ENCODE data around the gene PCDHGA12.

The PCDHGA12 gene

GRCh38 chr5:141475625-141476131 lies 45.4 kb downstream of the PCDHGA12 start, which contains the start of gene PCDHGC3:
TSS of gene PCDHGC3 (plus strand) at chr5:141475966. CDS start at chr5:141476117, 151 bp downstream.
- Histone ChIP-seq H3K4me2 (ENCODE audit: low read depth, low read length) (peak within 1 kb of the TSS; percentile 97), H4K20me1 (ENCODE audit: insufficient read depth, low read length) (no peaks in the 10 kb centered on the region), H3K79me2 (ENCODE audit: low read length) (no peaks in the 10 kb centered on the region), H3F3A (ENCODE audit: insufficient read depth, low read length) (no peaks in the 10 kb centered on the region), H3K9me2 (replicated peaks; ENCODE audit: insufficient read depth, low read length) (no peaks in the 10 kb centered on the region), H3K27ac (ENCODE audit: low read length) (no peak within 1 kb of the TSS), H3K4me3 (ENCODE audit: low read length) (peak within 1 kb of the TSS; percentile 62), H3K27me3 (replicated peaks; ENCODE audit: insufficient read depth, low read length) (no peaks in the 10 kb centered on the region), H3K9ac (ENCODE audit: low read length) (peak within 1 kb of the TSS; percentile 22; the same call in 1 of the 2 replicates), H3K4me1 (ENCODE audit: low read length) (peaks cover 5% of the 10 kb centered on the region), H3K36me3 (replicated peaks; ENCODE audit: insufficient read depth, low read length) (no peaks in the 10 kb centered on the region), H2AFZ (ENCODE audit: low read length) (peak within 1 kb of the TSS; percentile 75), H3K9me3 (replicated peaks; ENCODE audit: insufficient read depth, low read length) (no peaks in the 10 kb centered on the region)
- peak; percentile 86 for DNase-seq
- TF ChIP-seq EZH2phosphoT487 (IDR thresholded peaks at IDR 0.05; ENCODE audit: low read length) (no peak), CTCF (IDR thresholded peaks at IDR 0.05; ENCODE audit: low read length) (peak; percentile 52)

GRCh38 chr5:141476132-141476911 lies 46.0 kb downstream of the PCDHGA12 start:
- H3K9ac ChIP-seq (ENCODE audit: low read length) = peak overlapping the region; percentile 2; the same call in 1 of the 2 replicates
- H3F3A ChIP-seq (ENCODE audit: insufficient read depth, low read length) = no peaks in the 10 kb centered on the region
- no peaks in the 10 kb centered on the region for H4K20me1 ChIP-seq (ENCODE audit: insufficient read depth, low read length)
- peak overlapping the region; percentile 75 for H2AFZ ChIP-seq (ENCODE audit: low read length)
- peak; percentile 16 for DNase-seq
- H3K4me2 ChIP-seq (ENCODE audit: low read depth, low read length) = peak overlapping the region; percentile 97
- no peaks in the 10 kb centered on the region for H3K27me3 ChIP-seq (replicated peaks; ENCODE audit: insufficient read depth, low read length)
- H3K79me2 ChIP-seq (ENCODE audit: low read length) = no peaks in the 10 kb centered on the region
- H3K4me1 ChIP-seq (ENCODE audit: low read length) = peaks cover 5% of the 10 kb centered on the region
- TF ChIP-seq EZH2phosphoT487 (IDR thresholded peaks at IDR 0.05; ENCODE audit: low read length) (no peak), EZH2 (optimal IDR thresholded peaks at IDR 0.05; ENCODE audit: low read depth, low read length) (no peak), CTCF (IDR thresholded peaks at IDR 0.05; ENCODE audit: low read length) (no peak)
- no peak overlapping the region for H3K27ac ChIP-seq (ENCODE audit: low read length)
- no peaks in the 10 kb centered on the region for H3K9me3 ChIP-seq (replicated peaks; ENCODE audit: insufficient read depth, low read length)
- no peaks in the 10 kb centered on the region for H3K36me3 ChIP-seq (replicated peaks; ENCODE audit: insufficient read depth, low read length)
- peak overlapping the region; percentile 62 for H3K4me3 ChIP-seq (ENCODE audit: low read length)
- H3K9me2 ChIP-seq (replicated peaks; ENCODE audit: insufficient read depth, low read length) = no peaks in the 10 kb centered on the region

- Histone ChIP-seq H3K9me3 (replicated peaks; ENCODE audit: insufficient read depth, low read length) (no peaks in the 10 kb centered on the region), H3K36me3 (replicated peaks; ENCODE audit: insufficient read depth, low read length) (no peaks in the 10 kb centered on the region), H3F3A (ENCODE audit: insufficient read depth, low read length) (no peaks in the 10 kb centered on the region), H3K4me1 (ENCODE audit: low read length) (peaks cover 5% of the 10 kb centered on the region), H3K4me2 (ENCODE audit: low read depth, low read length) (peak overlapping the region; percentile 97), H2AFZ (ENCODE audit: low read length) (no peak overlapping the region), H4K20me1 (ENCODE audit: insufficient read depth, low read length) (no peaks in the 10 kb centered on the region), H3K9ac (ENCODE audit: low read length) (no peak overlapping the region; the same call in 1 of the 2 replicates), H3K79me2 (ENCODE audit: low read length) (no peaks in the 10 kb centered on the region), H3K27me3 (replicated peaks; ENCODE audit: insufficient read depth, low read length) (no peaks in the 10 kb centered on the region), H3K4me3 (ENCODE audit: low read length) (peak overlapping the region; percentile 62), H3K9me2 (replicated peaks; ENCODE audit: insufficient read depth, low read length) (no peaks in the 10 kb centered on the region), H3K27ac (ENCODE audit: low read length) (no peak overlapping the region)
- TF ChIP-seq CTCF (IDR thresholded peaks at IDR 0.05; ENCODE audit: low read length) = no peak
- no peak for TF ChIP-seq EZH2phosphoT487 (IDR thresholded peaks at IDR 0.05; ENCODE audit: low read length)
- TF ChIP-seq EZH2 (optimal IDR thresholded peaks at IDR 0.05; ENCODE audit: low read depth, low read length) = no peak
- DNase-seq = no peak
Observed at GRCh38 chr5:141477044-141477575, 46.8 kb downstream of the PCDHGA12 start.
